Lower leg skin (tissue), 3 donors: ENCODE results near the gene GNL3.

Experiments used
- POLR2A ChIP-seq, 2 donors: fragments of 450-650 bp; IDR thresholded peaks; one replicate each; pipeline ENCODE4 v1.6.1; 2016 to 2017; ENCODE audit warnings: antibody characterized with exemption in 2 of 2, mild to moderate bottlenecking in 1 of 2, moderate library complexity in 1 of 2
- TF ChIP-seq, protein P1 (sequence below), 3 donors: fragments of 450-650 bp; IDR thresholded peaks; one replicate each; pipeline ENCODE4 v1.5.1; 2016; ENCODE audit warnings: antibody characterized with exemption in 3 of 3, mild to moderate bottlenecking in 3 of 3, moderate library complexity in 2 of 3

DNA sequence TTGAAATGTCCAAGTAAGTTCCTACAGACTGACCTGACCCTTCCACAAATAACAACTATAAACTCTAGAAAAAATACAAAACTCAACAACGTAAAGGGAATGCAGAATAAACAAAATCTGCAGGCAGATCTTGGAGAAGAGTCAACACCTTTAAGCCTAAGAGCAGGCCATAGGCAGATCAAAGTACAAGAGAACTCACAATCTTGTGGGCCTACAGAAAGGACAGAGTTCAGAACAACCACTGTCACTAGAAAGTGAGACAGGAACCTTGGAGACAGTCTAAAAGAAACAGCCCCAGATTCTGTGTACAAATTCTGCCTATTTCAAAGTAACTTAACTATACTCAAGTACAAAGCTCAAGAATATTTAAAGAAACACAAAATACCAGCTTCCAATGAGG, 53.9 kb downstream of the GNL3 start:
- no peak for TF ChIP-seq POLR2A (IDR thresholded peaks at IDR 0.05)
- TF ChIP-seq, protein P1, sequence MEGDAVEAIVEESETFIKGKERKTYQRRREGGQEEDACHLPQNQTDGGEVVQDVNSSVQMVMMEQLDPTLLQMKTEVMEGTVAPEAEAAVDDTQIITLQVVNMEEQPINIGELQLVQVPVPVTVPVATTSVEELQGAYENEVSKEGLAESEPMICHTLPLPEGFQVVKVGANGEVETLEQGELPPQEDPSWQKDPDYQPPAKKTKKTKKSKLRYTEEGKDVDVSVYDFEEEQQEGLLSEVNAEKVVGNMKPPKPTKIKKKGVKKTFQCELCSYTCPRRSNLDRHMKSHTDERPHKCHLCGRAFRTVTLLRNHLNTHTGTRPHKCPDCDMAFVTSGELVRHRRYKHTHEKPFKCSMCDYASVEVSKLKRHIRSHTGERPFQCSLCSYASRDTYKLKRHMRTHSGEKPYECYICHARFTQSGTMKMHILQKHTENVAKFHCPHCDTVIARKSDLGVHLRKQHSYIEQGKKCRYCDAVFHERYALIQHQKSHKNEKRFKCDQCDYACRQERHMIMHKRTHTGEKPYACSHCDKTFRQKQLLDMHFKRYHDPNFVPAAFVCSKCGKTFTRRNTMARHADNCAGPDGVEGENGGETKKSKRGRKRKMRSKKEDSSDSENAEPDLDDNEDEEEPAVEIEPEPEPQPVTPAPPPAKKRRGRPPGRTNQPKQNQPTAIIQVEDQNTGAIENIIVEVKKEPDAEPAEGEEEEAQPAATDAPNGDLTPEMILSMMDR (IDR thresholded peaks at IDR 0.05): no peak
